ENCODE measurements around the gene MBP. TPM values are rescaled to one million over a fixed set of nuclear protein-coding genes. Genes with fewer than 3 reads are reported as not detected.

The MBP gene
- total and polyA plus RNA-seq, 10 of the 15 experiments (the other 5 are each of a cell fraction or from before 2014, with no cell fraction given) = 12.2 to 67.8 (median 42.1) TPM

DNA sequence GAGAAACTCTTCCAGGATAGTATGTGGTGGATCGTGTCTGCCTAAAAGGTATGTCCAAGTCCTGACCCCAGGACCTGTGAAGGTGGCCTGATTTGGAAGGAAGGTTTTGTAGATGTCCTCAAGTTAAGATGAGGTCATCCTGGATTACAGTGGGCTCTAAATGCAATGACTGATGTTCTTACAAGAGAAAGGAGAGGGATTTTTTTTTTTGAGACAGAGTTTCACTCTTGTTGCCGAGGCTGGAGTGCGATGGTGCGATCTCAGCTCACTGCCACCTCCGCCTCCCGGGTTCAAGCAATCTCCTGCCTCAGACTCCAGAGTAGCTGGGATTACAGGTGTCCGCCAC is 19.9 kb downstream of the MBP start:
- H3K9ac ChIP-seq (ENCODE audit: control insufficient read depth, insufficient read depth, low read length) = no peak overlapping the region
- SMC1A ChIA-PET (ENCODE audit: uncharacterized antibody, unreplicated experiment) = interaction anchor here (1.7 to 5.2 kb wide), 2 partner anchors 9 to 12 kb away, joined by 4 to 45 read pairs; no protein-coding TSS in a partner anchor
- RAD21 ChIA-PET (ENCODE audit: unreplicated experiment) = no interaction called here
- no peak overlapping the region for H3K4me2 ChIP-seq (ENCODE audit: control insufficient read depth, insufficient read depth)
- peaks cover 2% of the 10 kb centered on the region; the same call in 1 of the 2 replicates for H4K20me1 ChIP-seq (ENCODE audit: control insufficient read depth, insufficient read depth)
- H3K4me1 ChIP-seq (ENCODE audit: control insufficient read depth, insufficient read depth, low read length) = peaks cover 16% of the 10 kb centered on the region
- H3K27me3 ChIP-seq (replicated peaks in 1 of 2; ENCODE audit: control insufficient read depth in 2 of 2, insufficient read depth in 2 of 2, low read length in 1 of 2) = no peaks in the 10 kb centered on the region
- peaks cover 44% of the 10 kb centered on the region for H3K79me2 ChIP-seq (ENCODE audit: control insufficient read depth, insufficient read depth, low read length)
- H2AFZ ChIP-seq (ENCODE audit: control insufficient read depth, low read depth, low read length) = no peak overlapping the region
- WGBS (ENCODE audit: insufficient coverage, insufficient replicate concordance, low lambda C conversion rate, missing lambda C conversion rate) = 98% methylated on average over 7 of the region's 7 CpGs
- ATAC-seq (no peak), FAIRE-seq (no peak), DNase-seq (ENCODE audit: low read depth, low spot score) (no peak)
- no peak overlapping the region for H3K27ac ChIP-seq (ENCODE audit: control insufficient read depth, insufficient read depth)
- no TSS peak for BruUV-seq (replicated peaks)
- peaks cover 3 to 12% of the 10 kb centered on the region in 2 experiments; a peak in 3 of 4 replicates for H3K36me3 ChIP-seq (ENCODE audit: control insufficient read depth in 2 of 2, insufficient read depth in 2 of 2, low read length in 1 of 2)
- TF ChIP-seq, protein P1, sequence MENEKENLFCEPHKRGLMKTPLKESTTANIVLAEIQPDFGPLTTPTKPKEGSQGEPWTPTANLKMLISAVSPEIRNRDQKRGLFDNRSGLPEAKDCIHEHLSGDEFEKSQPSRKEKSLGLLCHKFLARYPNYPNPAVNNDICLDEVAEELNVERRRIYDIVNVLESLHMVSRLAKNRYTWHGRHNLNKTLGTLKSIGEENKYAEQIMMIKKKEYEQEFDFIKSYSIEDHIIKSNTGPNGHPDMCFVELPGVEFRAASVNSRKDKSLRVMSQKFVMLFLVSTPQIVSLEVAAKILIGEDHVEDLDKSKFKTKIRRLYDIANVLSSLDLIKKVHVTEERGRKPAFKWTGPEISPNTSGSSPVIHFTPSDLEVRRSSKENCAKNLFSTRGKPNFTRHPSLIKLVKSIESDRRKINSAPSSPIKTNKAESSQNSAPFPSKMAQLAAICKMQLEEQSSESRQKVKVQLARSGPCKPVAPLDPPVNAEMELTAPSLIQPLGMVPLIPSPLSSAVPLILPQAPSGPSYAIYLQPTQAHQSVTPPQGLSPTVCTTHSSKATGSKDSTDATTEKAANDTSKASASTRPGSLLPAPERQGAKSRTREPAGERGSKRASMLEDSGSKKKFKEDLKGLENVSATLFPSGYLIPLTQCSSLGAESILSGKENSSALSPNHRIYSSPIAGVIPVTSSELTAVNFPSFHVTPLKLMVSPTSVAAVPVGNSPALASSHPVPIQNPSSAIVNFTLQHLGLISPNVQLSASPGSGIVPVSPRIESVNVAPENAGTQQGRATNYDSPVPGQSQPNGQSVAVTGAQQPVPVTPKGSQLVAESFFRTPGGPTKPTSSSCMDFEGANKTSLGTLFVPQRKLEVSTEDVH (IDR thresholded peaks at IDR 0.05; ENCODE audit: low read depth, partially characterized antibody) = no peak
- TF ChIP-seq JUND (IDR thresholded peaks at IDR 0.05; ENCODE audit: low read depth, low read length) = no peak
- TF ChIP-seq, protein P2, sequence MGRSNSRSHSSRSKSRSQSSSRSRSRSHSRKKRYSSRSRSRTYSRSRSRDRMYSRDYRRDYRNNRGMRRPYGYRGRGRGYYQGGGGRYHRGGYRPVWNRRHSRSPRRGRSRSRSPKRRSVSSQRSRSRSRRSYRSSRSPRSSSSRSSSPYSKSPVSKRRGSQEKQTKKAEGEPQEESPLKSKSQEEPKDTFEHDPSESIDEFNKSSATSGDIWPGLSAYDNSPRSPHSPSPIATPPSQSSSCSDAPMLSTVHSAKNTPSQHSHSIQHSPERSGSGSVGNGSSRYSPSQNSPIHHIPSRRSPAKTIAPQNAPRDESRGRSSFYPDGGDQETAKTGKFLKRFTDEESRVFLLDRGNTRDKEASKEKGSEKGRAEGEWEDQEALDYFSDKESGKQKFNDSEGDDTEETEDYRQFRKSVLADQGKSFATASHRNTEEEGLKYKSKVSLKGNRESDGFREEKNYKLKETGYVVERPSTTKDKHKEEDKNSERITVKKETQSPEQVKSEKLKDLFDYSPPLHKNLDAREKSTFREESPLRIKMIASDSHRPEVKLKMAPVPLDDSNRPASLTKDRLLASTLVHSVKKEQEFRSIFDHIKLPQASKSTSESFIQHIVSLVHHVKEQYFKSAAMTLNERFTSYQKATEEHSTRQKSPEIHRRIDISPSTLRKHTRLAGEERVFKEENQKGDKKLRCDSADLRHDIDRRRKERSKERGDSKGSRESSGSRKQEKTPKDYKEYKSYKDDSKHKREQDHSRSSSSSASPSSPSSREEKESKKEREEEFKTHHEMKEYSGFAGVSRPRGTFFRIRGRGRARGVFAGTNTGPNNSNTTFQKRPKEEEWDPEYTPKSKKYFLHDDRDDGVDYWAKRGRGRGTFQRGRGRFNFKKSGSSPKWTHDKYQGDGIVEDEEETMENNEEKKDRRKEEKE (IDR thresholded peaks at IDR 0.05) = no peak
- no peak for TF ChIP-seq EED (IDR thresholded peaks at IDR 0.05; ENCODE audit: low read depth)
- TF ChIP-seq POLR2AphosphoS2 (IDR thresholded peaks at IDR 0.05; ENCODE audit: low read depth, low read length) = no peak
- TF ChIP-seq POLR2A (IDR thresholded peaks at IDR 0.05; ENCODE audit: low read depth, low read length) = no peak
- no peak for TF ChIP-seq PML (IDR thresholded peaks at IDR 0.05; ENCODE audit: low read length)
- no peak for TF ChIP-seq WRNIP1 (IDR thresholded peaks at IDR 0.05; ENCODE audit: borderline replicate concordance, low read depth, low read length)
- TF ChIP-seq STAT3 (IDR thresholded peaks at IDR 0.05; ENCODE audit: low read depth, low read length) = no peak
- no peak for TF ChIP-seq IKZF2 (IDR thresholded peaks at IDR 0.05)
- no peak for TF ChIP-seq MYB (IDR thresholded peaks at IDR 0.05; ENCODE audit: borderline replicate concordance, low read depth, low read length)
- no peak for TF ChIP-seq STAT1 (conservative IDR thresholded peaks at IDR 0.05)
- TF ChIP-seq, protein P3, sequence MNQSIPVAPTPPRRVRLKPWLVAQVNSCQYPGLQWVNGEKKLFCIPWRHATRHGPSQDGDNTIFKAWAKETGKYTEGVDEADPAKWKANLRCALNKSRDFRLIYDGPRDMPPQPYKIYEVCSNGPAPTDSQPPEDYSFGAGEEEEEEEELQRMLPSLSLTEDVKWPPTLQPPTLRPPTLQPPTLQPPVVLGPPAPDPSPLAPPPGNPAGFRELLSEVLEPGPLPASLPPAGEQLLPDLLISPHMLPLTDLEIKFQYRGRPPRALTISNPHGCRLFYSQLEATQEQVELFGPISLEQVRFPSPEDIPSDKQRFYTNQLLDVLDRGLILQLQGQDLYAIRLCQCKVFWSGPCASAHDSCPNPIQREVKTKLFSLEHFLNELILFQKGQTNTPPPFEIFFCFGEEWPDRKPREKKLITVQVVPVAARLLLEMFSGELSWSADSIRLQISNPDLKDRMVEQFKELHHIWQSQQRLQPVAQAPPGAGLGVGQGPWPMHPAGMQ (IDR thresholded peaks at IDR 0.05; ENCODE audit: borderline replicate concordance) = no peak
- TF ChIP-seq, protein P4, sequence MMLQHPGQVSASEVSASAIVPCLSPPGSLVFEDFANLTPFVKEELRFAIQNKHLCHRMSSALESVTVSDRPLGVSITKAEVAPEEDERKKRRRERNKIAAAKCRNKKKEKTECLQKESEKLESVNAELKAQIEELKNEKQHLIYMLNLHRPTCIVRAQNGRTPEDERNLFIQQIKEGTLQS (IDR thresholded peaks at IDR 0.05; ENCODE audit: borderline replicate concordance, extremely low read depth, low read depth, low read length) = no peak
- intact Hi-C loops (cut with micrococcal nuclease; ENCODE audit: unreplicated experiment) (no loop called here), in situ Hi-C loops (cut with MboI) (loop anchor here (25.0 kb wide), 1 partner anchor 1900 kb away; the partner anchor contains the start of genes PTGR3 and TSHZ1)
- CTCF ChIA-PET = interaction anchor here (1.5 kb wide), 1 partner anchor 9 kb away, joined by 4 read pairs; no protein-coding TSS in a partner anchor
- no peaks in the 10 kb centered on the region for H3K9me3 ChIP-seq (replicated peaks; ENCODE audit: control insufficient read depth, insufficient read depth, low read length)
- POLR2A ChIA-PET = no interaction called here
- H3K4me3 ChIP-seq = no peak overlapping the region

Data from GM12878 (cell line).